SK-N-MC (cell line): ENCODE data around the gene DUSP15.
"Not testable (repeated sequence)": the region's sequence is repeated elsewhere in the genome, so short reads cannot be mapped to it uniquely, and the experiment has no call there.

Experiments used
- EZH2 ChIP-seq: fragments of 200-600 bp; sonication (generic); IDR thresholded peaks from one replicate; pipeline ENCODE4 v1.6.1; 2017; ENCODE audit warnings: antibody characterized with exemption
- FOXP2 ChIP-seq: optimal IDR thresholded peaks from 2 replicates; pipeline ENCODE3; 2011; ENCODE audit warnings: mild to moderate bottlenecking, moderate library complexity; ENCODE audit not compliant: insufficient read depth; ENCODE audit errors: extremely low read length, control extremely low read depth
- POLR2AphosphoS5 ChIP-seq: IDR thresholded peaks from 2 replicates; pipeline ENCODE4 v1.6.1; 2012; ENCODE audit warnings: mild to moderate bottlenecking, low read depth, low read length, borderline replicate concordance

DNA sequence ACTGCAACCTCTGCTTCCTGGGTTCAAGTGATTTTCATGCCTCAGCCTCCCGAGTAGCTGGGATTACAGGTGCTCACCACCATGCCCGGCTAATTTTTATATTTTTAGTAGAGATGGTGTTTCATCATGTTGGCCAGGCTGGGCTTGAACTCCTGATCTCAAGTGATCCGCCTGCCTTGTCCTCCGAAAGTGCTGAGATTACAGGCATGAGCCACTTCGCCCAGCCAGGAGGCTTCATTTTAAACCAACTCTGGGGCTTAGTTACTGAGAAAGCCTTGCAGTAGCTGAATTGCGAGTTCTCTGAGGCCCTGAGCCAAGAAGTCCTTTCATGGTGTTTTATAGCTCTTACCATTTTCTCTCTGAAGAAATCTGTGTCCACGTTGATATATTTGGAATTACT lies 56.2 kb downstream of the DUSP15 start:
- TF ChIP-seq EZH2, POLR2AphosphoS5, FOXP2: not testable (repeated sequence)
